HL-60 (cell line): ENCODE measurements around the gene TUBB2B.
A peak's percentile ranks its signal among the peaks of the same experiment; 100 is the strongest.

ENCODE experiments used
- DNase-seq, 2 experiments: peaks; one replicate each; pipeline ENCODE4 v3.0.0-alpha.2; 2010 to 2020; ENCODE audit warnings: low read depth in 1 of 2, low spot score in 1 of 2
- H3K27ac ChIP-seq: fragments of 250-450 bp; sonication (Bioruptor Pico); replicated peaks from 2 replicates; pipeline ENCODE4 v1.5.1; 2020; ENCODE audit warnings: mild to moderate bottlenecking, moderate library complexity
- H3K27me3 ChIP-seq: fragments of 250-450 bp; sonication (Bioruptor Pico); 2 replicates; pipeline ENCODE4 v1.5.1; 2021; ENCODE audit warnings: mild to moderate bottlenecking, moderate library complexity; ENCODE audit not compliant: insufficient read depth, poor library complexity, severe bottlenecking
- H3K4me3 ChIP-seq: replicated peaks from 2 replicates; pipeline ENCODE4 v1.5.1; 2011; ENCODE audit warnings: mild to moderate bottlenecking, control low read depth, low read length; ENCODE audit not compliant: insufficient read depth
- CTCF ChIP-seq: IDR thresholded peaks from one replicate; pipeline ENCODE4 v1.5.1; 2011; ENCODE audit warnings: low read length, control low read depth, inconsistent platforms; ENCODE audit not compliant: insufficient read depth
- GABPA ChIP-seq: IDR thresholded peaks from 2 replicates; pipeline ENCODE4 v1.6.1; 2012; ENCODE audit warnings: low read depth
- POLR2AphosphoS5 ChIP-seq: IDR thresholded peaks from 2 replicates; pipeline ENCODE4 v1.6.1; 2012; ENCODE audit warnings: low read depth
- REST ChIP-seq: IDR thresholded peaks from 2 replicates; pipeline ENCODE4 v1.6.1; 2012; ENCODE audit warnings: low read depth; ENCODE audit not compliant: insufficient replicate concordance
- SPI1 ChIP-seq: IDR thresholded peaks from 2 replicates; pipeline ENCODE4 v1.6.1; 2012; ENCODE audit warnings: low read depth, mild to moderate bottlenecking, borderline replicate concordance

Gene TUBB2B

GRCh38 chr6:3258201-3258600 lies 30.7 kb upstream of the TUBB2B start:
- TF ChIP-seq GABPA (no peak), CTCF (no peak), POLR2AphosphoS5 (no peak), REST (no peak), SPI1 (no peak)

GRCh38 chr6:3253597-3253961 lies 26.1 kb upstream of the TUBB2B start:
- Histone ChIP-seq H3K4me3 (no peak overlapping the region), H3K27ac (no peak overlapping the region), H3K27me3 (peaks cover 18% of the 10 kb centered on the region)
- TF ChIP-seq SPI1 (no peak), POLR2AphosphoS5 (no peak), REST (no peak), GABPA (no peak), CTCF (no peak)
- DNase-seq, result no peak

More at GRCh38 chr6:3258201-3258600, 30.7 kb upstream of the TUBB2B start:
- Histone ChIP-seq H3K27ac (no peak overlapping the region), H3K27me3 (peaks cover 3% of the 10 kb centered on the region), H3K4me3 (peak overlapping the region; percentile 82)
- DNase-seq, result no peak

- no peak overlapping the region for H3K4me3 ChIP-seq
- H3K27ac ChIP-seq, result no peak overlapping the region
- DNase-seq, result no peak
- peaks cover 24% of the 10 kb centered on the region for H3K27me3 ChIP-seq
- TF ChIP-seq GABPA (no peak), CTCF (no peak), SPI1 (no peak), POLR2AphosphoS5 (no peak)
These were observed 25.6 kb upstream of the TUBB2B start for GRCh38 chr6:3252861-3253596.

- Histone ChIP-seq H3K27ac (no peak overlapping the region), H3K27me3 (peaks cover 27% of the 10 kb centered on the region), H3K4me3 (no peak overlapping the region)
- TF ChIP-seq GABPA (no peak), REST (no peak), CTCF (no peak)
- no peak for DNase-seq
These were observed 24.9 kb upstream of the TUBB2B start for GRCh38 chr6:3252369-3252768.
